ENCODE results near the gene CDC42BPB.

Gene CDC42BPB

GRCh38 chr14:102923925-102924486, 133.3 kb downstream of the CDC42BPB start:
- DNase-seq, result no peak

GRCh38 chr14:102923201-102923924, 134.0 kb downstream of the CDC42BPB start:
- no peak for DNase-seq

- DNase-seq, result no peak
Observed at GRCh38 chr14:102922490-102923200, 134.7 kb downstream of the CDC42BPB start, which contains the start of gene AMN. Gene AMN (plus strand): TSS chr14:102922663. CDS start chr14:102922689, 26 bp downstream.

DNA sequence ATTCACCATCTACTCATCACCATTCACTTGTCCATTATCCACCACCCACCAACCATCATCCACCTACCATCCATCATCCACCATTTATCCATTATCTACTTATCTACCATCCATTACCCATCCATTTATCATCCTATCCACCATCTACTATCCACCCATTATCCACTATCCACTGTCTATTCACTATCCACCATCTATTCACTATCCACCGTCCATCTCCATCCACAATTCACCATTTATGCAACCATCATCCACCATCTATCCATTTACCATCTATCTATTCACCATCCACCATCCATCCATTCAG, 136.4 kb downstream of the CDC42BPB start:
- no peak for DNase-seq

- DNase-seq, result no peak
Observed at GRCh38 chr14:102920273-102920997, 136.9 kb downstream of the CDC42BPB start.

GRCh38 chr14:102918438-102918837, 138.9 kb downstream of the CDC42BPB start:
- DNase-seq, result no peak

DNA sequence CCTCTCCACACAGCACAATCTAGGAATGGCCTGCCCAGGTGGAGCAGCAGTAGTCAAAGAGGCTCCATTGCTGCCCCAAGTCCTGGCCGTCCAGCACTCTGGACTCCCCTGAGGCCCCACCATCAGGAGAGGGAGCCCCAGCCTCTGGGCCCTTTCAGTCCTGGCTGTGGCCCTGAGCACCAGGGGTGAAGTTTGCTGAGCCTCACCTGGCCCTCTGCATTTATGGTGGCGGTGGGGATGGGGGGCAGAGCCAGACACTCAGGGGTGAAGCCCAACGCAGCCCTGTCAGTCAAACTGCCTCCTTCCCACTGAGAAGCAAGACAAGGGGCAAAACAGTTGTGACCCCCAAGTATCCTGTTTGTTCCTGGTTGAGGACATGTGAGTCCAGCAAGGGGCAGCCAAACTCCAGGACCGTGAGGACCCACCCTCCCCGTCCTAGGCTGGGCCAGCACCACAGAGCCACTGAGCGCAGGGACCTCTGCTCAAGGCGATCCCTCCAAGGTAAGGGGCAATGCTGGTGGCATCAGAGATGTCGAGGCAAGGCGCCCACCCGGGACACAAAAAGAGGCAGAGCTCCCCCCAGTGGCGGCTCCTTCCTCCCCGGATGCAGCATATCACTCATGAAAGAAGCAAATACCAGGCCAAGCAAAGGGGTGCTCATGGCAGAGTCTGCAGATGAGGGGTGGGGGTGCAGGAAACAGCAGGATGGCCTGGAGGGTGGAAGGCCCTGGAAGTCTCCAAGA, 139.7 kb downstream of the CDC42BPB start:
- DNase-seq, result peak; percentile 86

GRCh38 chr14:102917056-102917385, 140.3 kb downstream of the CDC42BPB start:
- no peak for DNase-seq

- no peak for DNase-seq
Observed at GRCh38 chr14:102916347-102917055, 140.8 kb downstream of the CDC42BPB start.

GRCh38 chr14:102915292-102916110, 141.8 kb downstream of the CDC42BPB start:
- DNase-seq, result no peak

GRCh38 chr14:102914474-102915291, 142.7 kb downstream of the CDC42BPB start:
- DNase-seq, result no peak

- DNase-seq, result no peak
Observed at GRCh38 chr14:102913341-102914211, 143.8 kb downstream of the CDC42BPB start.

DNA sequence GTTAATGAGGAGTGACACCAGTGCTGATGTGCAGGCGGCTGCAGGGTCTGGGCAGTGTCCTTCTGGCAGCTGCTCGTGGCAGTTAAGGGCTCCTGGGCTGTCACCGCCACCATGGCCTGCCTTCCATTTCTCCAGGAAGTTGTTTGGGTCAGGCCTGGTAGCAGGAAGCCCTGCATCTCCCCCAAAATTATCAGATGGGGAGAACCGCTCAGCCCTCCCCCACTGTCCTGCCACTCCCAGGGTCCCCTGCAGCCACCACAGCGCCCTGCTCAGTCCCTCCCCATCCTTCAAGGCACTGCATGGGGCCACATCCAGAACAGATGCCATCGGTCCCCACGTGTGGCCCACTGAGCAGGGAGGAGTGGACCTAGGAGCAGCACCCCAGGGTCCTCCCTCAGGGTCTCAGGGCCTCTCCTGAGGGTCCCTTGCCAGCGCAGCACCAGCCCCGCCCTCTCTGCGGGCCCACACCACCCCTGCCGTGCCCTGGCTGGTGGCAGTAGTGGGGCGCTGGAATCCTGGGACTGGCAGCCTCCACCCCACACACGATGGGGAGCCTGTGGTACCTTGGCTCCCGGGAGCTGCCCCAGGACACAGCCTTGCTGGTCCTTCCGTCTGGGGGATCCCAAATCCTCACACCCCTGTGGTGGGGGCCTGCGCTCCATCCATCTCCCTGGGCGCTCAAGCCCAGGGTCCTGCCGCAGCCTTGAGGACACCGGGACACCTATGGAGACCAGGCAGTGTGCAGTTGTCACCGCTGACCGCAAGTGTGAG, 145.2 kb downstream of the CDC42BPB start:
- DNase-seq, result no peak

DNA sequence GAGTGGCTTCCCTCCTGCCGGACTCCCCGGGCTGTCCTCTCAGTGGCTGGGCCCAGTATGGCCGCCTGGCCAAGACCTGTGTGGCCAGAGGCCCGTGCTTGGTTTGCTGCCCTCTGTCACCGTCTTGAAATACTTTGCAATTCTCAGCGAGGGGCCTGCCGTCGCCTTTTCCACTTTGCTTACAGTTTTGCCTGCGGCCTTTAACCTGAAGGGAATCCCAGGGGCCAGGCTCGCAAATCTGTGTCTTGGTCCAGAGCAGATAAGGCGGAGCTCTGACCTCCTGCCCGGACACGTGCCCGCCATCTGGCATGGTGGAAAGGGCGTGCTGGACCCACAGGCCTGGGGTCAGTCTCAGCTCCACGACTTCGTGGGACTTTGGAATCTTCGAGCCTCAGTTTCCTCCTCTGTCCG, 145.8 kb downstream of the CDC42BPB start:
- DNase-seq, result no peak

DNA sequence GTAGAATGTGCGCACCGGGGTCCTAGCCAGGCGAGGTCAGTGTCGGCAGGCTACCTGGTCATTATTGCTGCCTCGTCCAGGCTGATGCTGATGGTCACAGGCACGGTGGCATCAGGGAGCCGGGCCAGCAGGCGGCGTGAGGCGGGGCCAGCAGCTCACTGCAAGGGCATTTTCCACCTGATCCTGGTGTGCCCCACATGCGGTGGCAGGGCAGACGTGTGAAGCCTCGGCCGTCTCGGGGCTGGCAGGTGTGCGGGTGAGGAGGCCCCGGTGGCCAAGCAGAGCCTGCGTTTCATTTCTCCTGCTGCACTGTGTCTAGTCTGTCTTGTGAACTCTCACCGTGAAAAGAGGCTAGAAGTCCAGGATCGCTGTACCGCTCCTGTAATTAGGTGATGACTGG, 146.9 kb downstream of the CDC42BPB start:
- no peak for DNase-seq

- no peak for DNase-seq
Observed at GRCh38 chr14:102909911-102910310, 147.4 kb downstream of the CDC42BPB start.

- DNase-seq, result no peak
Observed at GRCh38 chr14:102909462-102909861, 147.9 kb downstream of the CDC42BPB start.

DNA sequence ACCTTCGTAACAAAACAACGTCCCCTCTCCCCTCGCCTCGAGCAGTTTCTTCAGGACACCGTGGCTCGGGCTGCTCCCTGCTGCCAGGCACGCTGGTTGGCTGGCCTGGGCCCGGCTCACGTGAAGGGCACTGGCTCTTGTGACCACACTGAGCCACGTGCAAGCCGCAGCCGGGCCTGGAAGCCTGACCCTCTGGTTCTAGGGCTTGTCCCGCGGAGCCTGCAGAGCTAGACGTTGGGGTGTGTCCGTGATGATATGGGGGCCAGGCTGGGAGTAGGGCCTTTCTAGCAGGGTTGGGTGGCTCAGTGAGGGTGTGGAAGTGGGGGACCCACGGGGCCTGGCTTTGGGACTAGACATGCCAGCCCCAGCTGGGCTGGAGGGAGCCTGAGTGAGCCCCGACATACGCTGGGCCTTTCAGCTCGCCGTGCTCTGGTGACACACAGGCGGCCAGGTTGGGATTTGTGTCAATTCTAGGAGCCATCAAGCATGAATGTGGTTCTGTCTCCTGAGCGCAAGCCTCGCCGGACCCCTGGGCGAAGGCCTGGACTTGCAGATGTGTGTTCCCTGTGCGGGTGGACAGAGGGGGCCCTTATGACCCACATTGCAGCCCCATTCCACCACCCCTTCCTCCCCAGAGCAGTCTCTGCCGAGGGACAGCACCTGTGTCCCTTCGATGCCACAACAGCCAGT, 148.4 kb downstream of the CDC42BPB start:
- DNase-seq, result no peak
